GM19324 (cell line): ENCODE data around the gene PCBP3.
"Not testable (repeated sequence)": the region's sequence is repeated elsewhere in the genome, so short reads cannot be mapped to it uniquely, and the experiment has no call there.

Experiments used
- ATAC-seq: cut with Tn5 transposase; IDR thresholded peaks from one replicate; pipeline ENCODE4 v1.9.1; 2021; ENCODE audit warnings: mild to moderate bottlenecking, moderate library complexity; ENCODE audit not compliant: unreplicated experiment, low FRiP score

The PCBP3 gene

DNA sequence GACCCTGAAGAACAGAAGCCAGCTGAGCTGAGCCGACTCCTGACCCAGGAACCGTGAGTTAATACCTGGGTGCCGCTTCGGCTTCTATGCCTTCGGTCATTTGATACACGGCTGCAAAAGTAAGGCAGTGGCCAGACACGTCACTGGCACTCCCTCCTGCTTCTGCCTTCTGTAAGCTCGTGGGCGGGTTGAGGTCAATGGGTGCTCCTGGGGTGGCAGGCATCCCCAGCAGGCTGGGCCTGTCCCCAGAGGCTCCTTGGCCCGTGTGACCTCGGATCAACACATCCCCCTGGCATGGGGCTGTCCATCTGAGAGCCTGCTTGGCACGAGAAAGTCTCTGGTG lies 302.3 kb downstream of the PCBP3 start:
- ATAC-seq: no peak

DNA sequence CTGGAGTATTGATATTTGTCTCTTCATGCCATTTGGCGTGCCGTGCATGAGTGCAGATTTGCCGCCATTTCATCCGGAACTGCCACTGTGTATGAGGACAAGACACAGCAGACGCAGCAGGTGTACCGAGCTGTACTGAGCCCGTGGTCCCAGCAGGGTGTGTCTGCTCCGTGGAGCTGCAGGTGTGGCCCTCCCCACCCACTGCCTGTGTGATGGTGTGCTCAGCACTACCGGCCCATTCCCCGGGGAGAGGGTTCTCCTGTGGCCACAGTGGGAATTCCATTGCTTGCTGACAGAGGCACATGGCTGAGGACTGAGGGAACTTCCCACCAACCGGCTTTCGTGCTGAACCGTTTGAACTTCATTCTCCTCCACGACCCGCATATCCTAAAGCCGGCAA lies 303.8 kb downstream of the PCBP3 start:
- ATAC-seq: no peak

DNA sequence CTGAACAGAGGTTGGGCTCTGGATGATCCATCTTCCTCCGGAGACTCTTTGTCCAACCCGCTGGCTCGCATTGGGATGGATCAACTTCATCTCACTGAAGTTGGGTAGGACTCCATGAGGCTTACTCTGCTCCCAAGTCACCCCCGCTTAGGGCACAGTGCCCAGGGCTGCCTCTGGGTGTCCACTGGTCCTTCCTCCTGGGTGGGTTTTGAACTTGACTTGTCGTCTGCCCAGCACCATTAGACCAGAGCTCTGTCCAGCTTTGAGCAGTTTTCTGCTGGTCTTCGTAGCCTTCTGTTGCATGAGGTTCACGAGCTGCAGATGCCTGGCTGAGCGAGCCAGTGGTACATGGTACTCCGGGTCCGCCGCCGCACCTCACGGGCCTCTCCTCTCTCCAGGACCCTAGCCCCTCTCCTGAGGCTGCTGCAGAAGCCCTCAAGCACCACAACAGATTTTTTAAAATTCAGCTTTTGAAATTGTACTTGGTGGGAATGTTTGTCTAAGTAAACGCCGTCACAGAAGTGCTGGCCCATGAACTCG lies 304.3 kb downstream of the PCBP3 start:
- ATAC-seq: no peak

DNA sequence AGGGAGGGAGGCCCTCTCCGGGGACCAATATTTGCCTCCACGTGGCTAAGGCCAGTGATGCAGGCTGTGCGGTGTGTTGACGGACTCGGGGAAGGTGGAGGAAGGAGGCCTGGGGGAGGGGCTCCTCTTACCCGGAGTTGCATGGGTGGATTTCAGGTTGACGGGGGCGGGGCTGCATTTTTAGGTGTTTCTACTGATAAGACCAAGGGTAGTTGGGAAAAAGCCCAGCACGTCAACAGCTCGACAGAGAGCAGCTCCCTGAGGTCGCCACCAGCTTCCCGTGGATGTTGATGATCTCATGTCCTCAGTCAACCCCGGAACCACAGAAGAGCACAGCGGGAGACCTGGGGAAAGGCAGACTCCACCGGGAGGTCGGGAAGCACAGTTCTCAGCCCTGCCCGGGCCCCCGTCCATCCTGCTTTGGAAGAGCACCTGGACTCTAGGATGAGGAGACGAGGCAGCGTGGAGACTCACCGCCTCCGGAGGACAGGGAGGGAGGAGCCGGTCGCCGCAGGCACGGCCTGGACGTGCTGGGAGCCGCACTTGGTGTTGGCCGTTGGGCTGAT lies 305.1 kb downstream of the PCBP3 start:
- no peak for ATAC-seq

DNA sequence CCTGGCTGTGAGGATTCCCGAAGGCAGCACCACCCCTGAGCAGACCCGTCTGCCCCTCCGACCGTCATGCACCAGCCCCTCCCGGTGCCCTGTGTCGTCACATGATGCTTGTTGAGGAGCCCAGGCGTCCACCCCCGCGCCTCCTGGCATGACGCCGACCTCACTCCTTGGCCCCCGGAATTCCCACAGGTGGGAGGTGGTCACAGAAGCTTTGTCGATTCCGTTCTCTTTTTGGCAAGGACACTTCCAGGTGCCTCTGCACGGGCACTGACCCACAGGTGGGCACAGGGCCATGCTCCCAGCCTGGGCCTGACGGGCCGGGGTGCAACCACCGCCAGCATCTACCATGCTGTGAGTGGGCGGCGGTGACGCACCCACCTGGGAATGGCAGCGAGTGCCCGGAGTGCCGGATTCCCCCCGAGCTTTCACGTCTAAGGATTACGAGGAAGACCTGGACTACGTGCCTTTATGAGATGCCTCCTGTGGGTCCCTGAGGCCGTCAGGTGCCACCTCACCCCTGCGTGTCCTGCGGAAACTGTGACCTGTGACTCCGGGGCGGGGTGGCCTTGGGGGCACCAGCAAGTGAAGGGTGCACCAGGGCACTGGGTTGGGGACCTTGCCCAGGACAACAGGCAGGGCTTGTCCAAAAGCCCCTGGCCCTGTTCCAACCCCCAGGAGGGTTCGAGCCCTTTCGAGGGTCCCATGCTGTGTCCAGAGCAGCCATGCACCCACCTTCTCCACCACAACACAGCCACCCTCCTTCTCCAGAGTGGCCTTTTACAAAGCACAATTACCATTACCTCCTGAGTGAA lies 306.6 kb downstream of the PCBP3 start:
- ATAC-seq: no peak

DNA sequence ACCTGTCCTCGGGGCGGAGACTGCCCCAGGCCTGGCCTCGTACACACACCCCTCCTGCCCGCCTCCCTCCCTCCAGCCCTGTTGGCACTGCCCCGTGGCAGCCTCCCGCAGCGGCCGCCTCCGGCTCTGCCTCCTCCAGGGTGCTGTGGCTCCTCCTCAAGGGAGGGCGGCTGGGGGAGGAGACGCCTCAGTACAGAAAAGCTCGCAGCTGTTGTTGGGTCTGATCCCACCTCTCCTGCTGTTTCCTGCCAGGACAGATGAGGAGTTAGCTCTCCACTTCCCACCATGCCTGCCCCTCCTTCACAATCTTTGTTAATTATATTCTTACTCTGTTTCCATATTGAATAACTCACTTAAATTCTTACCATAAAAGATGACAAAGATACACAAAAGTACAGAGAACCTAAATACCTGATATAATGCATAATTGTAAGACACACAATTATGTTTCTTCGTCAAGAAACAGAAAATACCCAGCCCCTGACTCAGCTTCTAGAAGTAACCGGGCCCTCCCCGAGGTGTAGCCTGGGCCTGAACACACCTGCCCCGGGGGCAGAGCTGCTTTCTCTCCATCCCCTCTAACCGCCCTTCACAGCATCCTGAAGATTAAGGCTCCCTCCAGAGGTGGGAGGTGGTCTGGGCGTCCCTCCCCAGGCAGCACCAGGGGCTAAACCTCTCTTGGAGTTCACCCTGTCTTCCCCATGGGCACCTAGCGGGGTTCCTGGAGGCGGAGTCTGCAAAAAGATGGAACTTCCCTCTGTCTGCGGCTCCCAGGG lies 307.4 kb downstream of the PCBP3 start:
- no peak for ATAC-seq

DNA sequence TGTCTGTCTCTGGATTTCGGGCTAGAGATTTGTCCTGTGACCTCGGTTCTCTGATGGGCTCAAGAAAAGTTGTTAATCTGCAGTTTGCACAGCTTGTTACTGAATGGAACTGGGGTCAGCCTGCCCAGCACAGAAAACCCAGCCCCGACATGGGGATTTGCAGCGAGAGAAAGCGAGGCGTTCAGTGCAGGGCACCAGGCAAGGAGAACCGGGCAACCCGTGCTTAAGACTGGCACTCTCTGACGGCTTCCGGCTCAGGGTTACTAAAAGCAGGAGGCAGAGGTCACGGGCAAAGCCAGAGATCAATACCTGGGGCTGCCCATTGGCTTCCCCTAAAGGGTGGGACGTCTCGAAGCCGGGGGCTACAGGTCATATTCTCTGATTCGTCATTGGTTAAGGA lies 308.2 kb downstream of the PCBP3 start:
- ATAC-seq: no peak

DNA sequence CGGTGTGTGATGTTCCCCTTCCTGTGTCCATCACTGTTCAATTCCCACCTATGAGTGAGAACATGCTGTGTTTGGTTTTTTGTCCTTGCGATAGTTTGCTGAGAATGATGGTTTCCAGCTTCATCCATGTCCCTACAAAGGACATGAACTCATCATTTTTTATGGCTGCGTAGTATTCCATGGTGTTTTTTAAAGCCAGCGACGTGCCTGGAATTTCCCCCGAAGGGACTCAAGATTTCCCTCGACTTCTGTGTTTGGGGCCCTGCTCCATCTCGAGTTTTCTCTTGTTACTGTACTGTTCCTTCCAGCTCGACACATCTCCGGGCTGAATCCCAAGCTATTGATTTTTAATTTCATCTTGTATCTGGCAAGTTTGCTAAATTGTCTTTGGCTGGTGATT lies 309.0 kb downstream of the PCBP3 start:
- ATAC-seq: not testable (repeated sequence)

DNA sequence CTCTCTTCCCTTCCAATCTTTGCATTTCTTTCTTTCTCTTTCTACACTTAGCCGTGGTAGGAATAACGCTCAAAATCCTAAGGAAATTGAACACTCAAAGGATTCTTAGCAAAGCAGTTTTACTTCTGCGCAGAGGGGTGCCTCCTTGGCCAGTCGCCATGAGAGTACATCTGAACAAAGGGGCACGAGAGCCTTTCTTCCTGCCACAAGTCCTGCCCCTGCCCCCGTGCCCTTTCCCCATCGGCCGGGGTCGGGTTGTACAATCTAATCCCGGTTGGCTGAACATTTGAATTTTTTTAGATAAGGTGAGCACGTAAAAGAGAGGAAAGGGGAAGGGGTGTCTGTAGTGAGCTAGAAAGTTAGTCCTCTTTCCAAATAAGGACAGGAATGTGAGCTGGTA lies 309.4 kb downstream of the PCBP3 start:
- no peak for ATAC-seq

DNA sequence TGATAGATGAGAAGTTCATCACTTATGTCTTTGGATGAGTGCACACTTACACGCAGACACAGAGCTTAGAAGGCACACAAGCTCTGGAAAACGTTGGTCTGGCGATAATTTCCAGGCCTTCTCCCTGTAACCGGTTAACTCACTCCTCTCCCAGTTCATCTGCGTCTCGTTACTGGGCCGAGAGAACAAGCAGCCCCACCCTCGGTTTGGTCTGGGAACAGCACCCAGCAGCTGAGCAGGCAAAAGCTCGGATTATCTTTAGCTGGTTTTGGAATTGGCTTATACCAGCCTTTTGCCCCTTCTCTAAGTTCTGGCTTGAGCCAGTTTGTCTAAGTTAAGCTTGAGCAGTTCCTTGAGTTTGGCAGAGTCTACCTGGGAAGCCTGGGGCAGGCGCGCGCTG lies 310.7 kb downstream of the PCBP3 start:
- ATAC-seq: no peak

DNA sequence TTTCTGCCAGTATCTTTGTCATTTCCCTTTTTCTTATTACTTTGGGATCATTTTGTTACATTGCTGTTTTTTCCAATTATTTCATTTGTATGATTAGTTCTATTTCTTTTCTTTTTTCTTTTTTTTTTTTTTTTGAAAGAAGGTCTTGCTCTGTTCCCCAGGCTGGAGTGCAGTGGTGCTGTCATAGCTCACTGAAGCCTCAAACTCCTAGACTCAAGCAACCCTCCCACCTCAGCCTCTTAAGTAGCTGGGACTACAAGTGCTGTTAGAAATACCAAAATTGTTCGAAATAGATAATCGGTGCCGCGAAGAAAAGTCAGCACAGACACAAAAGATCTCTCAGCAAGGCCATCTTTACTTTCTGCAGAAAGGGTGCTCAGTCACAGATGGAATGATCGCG lies 311.4 kb downstream of the PCBP3 start:
- ATAC-seq: no peak

DNA sequence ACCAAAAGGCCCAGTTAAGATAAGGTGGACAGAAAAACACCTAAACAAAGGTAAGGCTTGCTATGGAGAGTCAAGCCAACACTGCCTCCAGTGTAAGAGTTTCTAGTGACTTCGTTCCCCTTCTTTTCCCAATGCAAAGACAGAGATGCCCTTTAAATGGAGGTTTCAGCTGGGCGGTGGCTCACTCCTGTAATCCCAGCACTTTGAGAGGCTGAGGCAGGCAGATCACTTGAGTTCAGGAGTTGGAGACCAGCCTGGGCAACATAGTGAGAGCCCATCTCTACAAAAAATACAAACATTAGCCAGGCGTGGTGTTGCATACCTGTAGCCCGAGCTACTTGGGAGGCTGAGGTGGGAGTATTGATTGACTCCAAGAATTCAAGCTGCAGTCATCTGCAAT lies 314.0 kb downstream of the PCBP3 start:
- ATAC-seq: no peak

DNA sequence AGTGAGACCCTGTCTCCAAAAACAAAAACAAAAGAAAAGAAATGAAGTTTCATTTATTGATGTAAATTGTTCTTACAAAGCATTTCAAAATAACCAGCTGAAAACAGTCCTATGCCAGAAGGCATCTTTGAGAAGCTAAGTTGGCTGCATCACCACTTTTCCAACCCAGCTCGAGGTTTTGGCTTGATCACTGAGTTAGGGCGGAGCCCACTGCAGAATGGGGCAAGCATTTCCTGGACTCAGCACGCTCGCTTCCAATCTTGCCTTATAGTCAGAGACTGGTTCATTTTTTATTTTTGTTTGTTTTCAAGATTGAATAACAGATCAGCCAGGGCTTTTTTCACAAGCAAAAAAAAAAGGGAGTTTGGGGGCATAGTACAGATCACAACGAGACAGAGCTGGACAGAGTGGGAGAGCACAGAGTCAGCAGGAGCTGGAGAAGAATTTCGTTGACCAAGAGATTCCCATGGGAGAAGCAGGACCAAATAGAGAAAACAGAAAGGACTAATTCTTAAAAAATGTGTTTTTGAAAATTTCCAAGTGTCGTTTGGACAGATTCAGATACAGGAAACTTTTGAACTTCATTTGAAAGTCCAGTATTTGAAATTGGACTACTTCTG lies 314.6 kb downstream of the PCBP3 start:
- ATAC-seq: no peak

DNA sequence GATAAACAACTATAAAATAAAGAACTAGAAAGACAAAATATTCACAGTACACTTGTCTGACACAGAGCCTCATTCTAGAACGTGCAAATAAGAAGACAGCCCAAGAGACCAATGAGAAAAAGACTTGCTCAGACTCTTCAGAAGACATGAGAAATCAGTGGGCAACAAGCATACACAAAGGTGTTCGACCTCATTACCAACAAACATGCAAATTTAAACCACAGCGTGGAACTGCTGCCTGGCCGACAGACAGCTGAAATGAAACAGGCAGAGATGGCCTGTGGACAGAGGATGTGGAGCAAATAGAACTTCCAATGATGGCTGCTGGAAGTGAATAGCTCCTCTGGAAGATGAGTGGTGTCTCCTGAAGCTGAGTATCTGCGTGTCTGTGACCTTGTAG lies 315.7 kb downstream of the PCBP3 start:
- no peak for ATAC-seq

DNA sequence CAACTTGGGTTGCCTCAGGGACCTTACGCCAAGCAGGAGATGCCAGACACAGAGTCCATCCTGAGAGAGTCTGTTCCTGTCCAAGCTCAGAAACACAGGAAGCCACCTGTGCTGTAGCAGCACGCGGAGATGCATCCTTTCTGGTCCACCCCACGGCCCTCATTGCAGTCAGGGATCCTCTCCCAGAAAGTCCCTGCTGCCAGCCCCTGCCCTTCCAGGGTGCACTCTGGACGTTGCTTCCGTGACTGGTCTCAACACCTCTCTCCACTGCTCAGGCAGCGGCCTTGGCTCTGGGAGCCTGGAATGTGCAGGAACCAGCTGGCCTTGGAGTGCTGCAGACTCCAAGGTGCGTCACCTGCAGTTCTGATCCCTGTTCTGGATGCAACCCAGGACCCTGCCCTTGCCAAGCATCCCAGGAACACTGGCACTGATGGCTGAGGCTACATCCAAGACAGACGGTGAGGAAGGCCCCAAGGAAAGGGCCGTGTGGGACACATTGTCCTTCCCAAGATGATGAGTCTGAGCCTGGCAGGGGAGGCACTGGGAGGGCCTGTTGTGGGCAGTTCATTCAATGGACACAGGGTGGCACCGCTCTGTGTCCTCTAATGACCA lies 316.4 kb downstream of the PCBP3 start:
- ATAC-seq: no peak

DNA sequence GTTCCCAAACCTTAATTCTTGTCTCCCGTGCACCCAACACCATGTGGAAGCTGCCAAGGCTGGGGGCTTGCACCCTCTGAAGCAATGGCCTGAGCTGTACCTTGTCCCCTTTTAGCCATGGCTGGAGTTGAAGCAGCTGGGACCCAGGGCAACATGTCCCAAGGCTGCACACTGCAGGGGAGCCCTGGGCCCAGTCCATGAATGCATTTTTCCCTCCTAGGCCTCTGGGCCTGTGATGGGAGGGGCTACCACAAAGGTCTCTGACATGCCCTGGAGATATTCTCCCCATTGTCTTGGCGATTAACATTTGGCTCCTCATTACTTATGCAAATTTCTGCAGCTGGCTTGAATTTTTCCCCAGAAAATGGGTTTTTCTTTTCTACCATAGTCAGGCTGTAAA lies 317.9 kb downstream of the PCBP3 start:
- ATAC-seq: not testable (repeated sequence)

DNA sequence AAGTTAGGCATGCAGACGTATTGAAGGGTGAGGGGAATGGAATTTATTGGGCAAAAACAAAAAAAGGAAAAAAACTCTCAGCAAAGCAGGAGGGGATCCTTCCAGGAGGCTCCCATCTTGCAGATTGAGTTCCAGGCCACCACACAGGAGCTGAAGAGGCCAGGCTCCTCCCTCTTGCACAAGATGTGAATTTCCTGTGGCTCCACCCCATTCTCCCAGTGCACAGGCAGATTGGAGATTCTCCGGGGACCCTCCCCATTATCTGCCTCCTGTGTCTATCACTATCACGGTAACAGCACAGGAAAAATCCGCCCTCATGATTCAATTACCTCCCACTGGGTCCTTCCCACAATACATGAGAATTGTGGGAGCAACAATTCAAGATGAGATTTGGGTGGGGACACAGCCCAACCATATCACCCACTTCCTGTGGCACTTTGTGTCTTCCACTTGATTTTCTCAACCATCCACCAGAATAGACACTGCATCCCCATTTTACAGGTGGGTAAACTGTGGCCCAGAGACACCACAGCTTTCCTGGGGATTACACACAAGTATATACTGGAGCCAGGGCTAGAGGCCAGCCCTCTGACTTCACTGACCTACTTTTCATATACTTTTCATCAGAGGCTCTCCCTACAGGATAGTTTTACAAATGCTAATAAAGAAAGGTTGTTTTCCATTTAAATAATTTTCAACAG lies 319.2 kb downstream of the PCBP3 start:
- ATAC-seq: no peak

DNA sequence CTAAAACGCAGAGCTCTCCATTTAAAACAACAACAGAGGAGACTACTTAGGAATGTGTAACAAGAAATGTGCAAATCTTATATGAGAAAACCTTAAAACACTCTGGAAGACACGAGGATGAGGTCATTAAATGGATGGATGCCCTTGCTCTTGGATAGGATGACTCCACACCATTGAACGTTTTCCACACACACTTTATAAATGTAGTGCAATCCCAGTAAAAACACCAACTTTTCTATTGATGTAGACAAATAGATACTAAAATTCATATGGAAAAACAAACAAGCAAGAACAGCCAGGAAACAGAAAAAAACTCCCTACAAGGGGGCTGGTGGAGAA lies 319.7 kb downstream of the PCBP3 start:
- ATAC-seq: no peak

DNA sequence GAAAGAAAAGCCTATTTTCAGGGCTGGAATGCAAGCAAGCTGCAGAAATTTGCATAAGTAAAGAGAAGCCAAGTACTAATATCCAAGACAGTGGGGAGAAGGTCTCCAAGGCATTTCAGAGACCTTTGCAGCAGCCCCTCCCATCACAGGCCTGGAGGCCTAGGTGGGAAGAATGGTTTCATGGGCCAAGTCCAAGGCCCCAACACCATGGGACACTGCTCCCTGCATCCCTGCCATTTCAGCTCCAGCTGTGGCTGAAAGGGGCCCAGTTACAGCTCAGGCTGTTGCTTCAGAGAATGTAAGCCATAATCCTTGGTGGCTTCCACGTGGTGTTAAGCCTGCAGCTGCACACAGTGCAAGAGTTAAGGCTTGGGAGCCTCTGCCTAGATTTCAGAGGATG lies 321.1 kb downstream of the PCBP3 start:
- ATAC-seq: no peak

DNA sequence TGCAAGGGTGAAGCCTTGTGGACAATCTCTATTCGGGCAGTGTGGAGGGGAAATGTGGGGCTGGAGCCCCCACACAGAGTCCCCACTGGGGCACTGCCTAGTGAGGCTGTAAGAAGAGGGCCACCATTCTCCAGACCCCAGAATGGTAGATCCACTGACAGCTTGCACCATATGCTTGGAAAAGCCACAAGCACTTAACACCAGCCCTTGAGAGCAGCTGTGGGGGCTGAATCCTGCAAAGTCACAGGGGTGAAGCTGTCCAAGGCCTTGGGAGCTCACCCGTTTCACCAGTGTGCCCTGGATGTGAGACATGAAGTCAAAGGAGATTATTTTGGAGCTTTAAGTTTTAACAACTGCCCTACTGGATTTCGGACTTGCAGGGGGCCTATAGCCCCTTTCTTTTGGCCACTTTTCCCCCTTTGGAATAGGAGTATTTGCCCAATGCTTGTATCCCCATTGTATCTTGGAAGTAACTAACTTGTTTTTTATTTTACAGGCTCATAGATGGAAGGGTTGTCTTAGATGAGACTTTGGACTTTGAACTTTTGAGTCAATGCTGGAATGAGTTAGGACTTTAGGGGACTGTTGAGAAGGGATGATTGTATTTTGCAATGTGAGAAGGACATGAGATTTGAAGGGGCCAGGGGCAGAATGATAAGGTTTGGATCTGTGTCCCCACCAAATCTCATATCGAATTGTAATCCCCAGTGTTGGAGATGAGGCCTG lies 321.7 kb downstream of the PCBP3 start:
- no peak for ATAC-seq
